HG02885 (cell line): Measurements from ENCODE around the gene SLC2A9.

Experiments
- ATAC-seq: cut with Tn5 transposase; IDR thresholded peaks from one replicate; pipeline ENCODE4 v1.9.1; 2021; ENCODE audit warnings: mild to moderate bottlenecking; ENCODE audit not compliant: unreplicated experiment, poor library complexity

The SLC2A9 gene

DNA sequence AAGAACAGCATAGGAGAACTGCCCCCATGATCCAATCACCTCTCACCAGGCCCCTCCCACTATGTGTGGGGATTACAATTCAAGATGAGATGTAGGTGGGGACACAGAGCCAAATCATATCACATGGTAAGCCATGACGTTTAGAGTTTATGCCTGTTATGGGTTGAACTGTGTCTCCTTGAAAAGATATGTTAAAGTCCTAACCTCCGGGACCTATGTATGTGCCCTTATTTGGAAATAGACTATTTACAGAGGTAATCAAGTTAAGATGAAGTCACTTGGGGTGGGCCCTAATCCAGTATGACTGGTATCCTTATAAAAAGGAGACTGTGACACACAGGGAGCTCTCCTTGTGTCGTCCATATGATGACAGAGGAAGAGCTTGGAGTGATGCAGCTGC lies 25.2 kb upstream of the SLC2A9 start:
- ATAC-seq: no peak

DNA sequence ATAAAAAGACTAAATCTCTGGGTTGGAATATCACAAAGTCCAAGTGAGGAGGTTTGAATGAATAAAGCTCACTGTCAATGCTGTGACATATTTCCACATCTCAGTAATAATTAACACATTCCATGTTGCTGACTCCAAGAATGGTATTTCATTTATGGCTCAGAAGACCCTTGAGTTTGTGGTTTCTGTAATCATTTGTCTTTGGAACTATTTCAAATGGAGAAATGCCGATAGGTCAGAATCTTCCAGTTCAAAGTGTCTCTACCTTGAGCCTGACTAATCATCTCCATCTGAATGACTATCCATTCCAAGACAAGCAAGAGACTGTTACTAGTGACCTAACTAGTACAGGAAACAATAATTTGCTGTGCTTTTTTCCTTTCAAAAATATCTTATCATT lies 24.2 kb upstream of the SLC2A9 start:
- no peak for ATAC-seq

DNA sequence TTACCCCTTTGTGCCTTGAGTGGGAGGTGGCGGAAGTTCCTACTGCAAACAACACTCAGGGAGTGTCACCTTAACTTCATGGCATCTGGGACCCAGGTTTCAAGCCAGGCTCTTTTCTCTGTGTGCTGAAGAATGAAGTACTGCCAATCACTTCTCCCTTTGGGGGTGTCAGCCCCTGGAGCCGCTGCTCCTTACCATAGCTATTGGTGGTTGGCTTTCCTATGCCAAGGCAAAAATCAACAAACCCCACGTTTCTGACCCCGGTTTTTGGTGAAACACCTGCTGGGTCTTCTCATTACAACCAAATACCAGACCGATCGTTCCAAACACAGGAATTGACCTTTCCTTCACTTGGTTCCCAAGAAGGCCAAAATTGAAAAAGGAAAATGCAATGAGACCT lies 19.7 kb upstream of the SLC2A9 start:
- ATAC-seq: no peak

DNA sequence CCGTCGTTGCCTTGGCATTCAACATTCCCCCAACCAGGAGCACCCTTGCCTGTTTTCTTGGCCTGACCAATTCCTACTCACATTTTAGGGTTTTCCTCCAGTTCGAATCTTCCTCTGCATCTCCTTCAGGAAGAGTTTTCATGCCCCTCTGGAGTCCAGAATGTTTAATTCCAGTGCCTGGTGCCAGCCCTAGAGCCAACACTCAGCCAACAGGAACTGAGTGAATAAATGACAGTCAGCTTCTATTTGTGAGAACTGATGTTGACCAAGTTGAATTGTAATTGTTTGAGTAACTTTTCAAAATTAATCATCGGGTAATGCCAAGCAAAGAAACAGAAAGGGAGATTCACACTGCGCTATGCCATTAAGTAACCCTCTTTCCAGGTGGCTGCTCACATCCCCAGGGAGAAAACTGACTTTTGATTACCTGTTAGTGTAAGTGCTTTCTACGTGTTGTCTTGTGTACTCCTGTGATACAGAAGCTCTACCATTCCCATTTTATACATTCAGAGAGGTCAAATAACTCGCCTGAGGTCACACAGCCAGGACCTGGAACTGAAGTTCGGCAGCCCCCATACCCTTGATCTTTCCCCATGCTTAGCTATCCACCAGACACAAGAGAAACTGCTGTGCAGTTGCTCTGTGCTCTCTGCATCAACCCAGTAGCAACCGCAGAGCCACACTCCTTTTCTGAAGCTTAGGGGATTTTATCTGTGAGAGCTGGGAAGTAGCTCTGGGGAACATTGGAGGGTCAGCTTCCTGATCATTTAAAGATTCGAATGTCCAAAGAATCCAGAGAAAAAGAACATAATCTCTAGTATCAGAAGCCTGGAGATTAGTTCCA lies 19.0 kb upstream of the SLC2A9 start:
- ATAC-seq: no peak

DNA sequence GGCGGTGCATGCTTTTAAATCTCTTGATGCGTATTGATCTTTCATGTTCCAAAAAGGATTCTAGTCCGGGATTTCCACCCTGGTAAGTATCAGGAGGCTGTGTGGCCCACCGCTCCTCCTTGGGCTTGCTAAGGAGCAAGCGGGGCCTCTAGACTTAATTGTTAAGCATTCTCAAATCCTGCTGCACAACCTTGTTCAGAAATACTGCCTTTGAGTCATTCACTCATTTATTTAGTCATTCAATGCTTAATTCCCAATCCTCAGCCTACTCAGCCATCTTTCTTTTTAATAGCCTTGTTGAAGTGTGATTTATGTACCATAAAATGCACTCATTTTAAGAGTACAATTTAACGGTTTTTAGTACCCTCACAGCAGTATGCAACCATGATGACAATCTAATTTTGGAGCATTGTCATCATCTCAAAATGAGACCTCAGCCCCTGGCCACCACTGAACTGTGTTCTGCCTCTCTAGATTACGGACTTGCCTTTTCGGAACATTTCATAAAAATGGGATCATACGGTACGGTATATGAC lies 15.6 kb upstream of the SLC2A9 start:
- ATAC-seq: no peak

DNA sequence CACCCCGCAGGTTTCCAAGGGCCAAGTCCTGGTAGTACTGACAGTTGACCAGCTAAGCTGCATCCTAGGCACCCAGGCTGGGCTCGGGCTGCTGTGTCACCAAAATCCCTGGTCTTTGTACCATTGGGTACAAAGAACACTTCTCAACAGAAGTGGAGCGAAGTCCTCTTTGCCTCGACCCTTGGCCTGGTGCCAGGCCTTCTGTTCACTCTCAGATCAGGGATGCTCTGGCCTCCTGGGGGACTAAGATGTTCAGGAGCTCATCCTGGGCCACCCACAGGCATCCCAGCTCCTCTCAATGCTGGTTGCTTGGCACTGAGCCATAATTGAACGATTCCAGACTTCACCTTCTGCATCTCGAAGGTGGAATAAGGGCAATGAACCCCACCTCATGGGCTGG lies 13.8 kb upstream of the SLC2A9 start:
- ATAC-seq: no peak

DNA sequence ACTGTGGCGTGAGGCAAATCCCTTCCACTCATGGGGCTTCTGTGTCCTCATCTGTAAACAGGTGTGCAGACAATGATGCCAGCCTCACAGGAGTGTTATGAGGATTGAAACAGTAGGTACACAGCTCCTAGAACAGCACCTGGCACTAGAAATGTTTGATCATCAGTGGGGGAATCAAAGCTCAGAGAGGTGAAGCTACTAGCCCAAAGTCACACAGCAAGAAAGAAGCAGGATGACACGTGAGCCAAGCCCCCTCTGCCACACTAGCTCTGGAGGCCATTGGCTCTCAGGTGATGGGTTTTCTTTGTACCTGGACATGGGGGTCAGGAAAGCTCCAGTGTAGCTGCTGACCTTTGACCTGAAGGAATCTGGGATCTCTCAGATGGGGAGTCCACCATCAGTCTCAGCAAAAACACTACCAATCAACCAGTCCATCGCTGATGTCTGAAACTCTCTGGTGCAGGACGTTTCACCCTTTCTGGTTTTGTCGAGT lies 13.4 kb upstream of the SLC2A9 start:
- no peak for ATAC-seq

DNA sequence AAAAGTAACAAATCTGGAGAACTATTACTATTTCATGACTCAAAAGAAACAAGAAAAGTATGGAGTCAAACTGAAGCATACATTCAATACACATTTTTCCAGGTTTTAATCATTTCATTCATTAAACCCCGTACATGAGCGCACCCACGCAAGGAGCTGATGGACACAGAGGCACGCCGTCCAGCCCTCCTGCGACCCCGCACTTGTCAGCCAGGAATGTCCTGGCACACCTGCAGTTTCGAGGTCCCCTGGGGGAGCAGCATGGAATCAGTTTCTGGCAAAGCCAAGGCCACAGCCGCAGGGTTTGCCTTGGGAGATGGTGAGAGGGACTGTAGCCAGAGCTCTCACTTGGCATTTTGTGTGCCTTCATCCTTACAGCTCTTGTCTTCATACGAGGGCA lies 12.8 kb upstream of the SLC2A9 start:
- no peak for ATAC-seq

DNA sequence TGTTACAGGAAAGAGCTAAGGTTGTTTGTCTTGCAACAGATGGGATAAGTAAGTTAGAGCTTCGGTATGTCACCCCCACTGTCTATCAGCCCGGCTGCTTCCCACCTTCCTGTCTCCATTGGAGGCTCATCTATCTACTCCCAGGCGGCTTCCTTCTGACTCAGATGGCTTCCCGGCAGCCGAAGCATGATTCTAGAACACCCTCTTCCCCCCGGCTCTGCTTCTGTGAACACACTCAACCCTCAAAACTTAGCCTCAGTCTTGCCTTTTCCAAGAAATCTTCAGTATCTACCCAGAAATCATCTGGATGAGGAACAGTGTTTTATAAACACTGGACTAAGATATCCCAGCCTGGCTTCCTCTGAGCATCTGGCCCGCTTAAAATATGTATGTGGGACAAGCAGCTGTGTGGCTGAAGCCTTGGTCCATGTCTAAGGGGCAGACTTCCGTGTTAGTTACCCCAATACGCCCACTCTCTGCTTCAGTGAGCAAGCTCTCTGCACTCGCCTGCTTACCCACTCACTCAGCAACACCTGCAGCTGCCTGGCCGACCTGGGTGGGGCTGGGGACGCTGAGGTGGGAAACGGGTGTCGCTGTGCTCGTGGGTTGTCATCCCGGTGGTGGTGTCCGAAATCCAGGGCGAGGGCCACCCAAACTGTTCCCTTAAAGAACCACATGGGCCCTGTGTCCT lies 12.0 kb upstream of the SLC2A9 start:
- peak; percentile 84 for ATAC-seq

DNA sequence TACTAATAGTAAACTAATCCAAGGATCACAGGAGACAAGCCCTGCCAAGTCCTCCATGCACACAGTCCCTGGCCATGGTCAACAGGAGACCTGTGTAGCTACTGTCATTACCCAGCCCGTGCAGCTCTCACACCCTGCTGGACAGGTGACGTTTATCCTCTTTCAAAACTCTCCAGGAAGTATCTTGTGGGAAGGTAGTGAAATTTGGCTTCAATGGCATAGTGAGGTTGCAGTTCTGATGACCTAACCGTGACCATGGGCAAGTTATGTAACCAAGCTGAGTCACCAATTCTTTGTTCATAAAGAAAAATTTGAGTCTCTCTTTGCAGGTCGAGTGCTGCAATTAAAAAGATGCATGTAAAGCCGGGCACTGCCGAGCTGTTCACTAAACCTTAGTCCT lies 11.3 kb upstream of the SLC2A9 start:
- ATAC-seq: no peak

DNA sequence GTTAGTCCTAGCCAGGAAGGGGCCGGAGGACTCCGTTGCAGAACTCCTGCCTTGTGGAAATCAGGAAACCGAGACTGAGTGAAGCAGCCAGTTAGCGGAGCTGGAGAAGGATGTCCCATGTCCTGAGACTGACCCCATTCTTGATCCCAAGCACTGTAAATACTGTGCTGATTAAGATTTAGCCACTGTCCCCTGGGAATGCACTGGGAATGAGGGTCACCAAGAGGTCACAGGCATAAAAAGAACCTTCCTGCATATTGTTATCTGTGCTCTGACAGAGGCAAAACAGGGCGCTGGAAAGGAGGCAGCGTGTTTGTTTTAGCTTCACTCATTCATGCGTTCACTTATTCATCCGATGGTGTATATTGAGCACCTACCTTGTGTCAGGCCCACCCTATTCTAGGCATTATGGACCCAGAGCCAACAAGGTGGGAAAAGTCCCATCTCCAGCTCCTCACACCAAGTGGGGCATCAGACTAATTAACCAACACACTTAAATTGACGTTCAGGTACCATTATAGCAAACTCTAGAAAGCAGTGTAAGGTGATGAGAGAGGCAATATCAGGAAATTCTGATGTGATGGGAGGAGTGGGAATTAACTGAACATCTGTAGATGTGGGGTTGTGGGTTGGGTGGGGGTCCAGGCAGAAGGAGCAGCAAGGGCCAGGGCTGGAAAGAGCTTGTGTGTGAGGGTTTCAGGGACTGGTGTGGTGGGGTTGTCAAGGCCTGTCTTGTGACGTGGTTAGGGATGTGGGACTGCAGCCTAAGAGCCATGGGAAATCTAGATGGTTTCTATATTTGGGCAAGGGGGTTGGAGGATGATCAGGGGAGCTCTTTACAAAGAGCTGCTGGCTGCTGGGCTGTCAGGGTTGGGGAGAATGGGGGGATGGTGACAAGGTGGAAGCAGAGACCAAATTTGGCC lies 10.6 kb upstream of the SLC2A9 start:
- no peak for ATAC-seq

DNA sequence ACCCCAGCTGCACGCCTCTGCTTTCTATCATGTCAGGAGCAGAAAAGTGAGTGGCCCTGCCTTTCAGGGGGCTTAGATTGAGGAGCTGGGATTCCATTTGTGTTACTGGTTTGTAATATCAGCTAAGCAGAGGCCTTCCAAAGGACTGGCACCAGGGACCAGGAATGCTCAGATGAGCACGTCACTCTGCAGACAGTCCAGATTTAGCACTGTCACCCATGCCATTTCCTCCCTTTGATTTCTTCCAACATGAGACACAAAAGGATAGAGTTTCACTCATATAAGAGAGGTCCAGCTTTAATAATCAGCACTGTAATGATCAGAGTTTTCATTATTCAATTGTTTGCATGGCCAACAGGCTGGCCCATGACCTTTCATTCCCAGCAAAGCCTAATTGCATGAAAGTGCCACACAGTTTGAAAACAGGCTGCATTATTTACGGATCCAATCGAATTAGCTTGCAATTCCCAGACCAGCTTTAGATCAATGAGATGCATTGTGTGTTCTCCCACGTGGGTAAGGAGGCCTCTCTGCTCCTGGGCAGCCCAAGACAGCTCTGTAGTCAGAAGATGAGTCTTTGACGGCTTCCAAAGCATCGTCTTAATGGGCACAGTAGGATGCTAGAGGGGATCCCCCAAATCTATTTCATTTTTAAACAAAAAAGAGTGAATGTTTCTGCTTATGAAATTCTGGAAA lies 9.8 kb upstream of the SLC2A9 start:
- ATAC-seq: no peak

DNA sequence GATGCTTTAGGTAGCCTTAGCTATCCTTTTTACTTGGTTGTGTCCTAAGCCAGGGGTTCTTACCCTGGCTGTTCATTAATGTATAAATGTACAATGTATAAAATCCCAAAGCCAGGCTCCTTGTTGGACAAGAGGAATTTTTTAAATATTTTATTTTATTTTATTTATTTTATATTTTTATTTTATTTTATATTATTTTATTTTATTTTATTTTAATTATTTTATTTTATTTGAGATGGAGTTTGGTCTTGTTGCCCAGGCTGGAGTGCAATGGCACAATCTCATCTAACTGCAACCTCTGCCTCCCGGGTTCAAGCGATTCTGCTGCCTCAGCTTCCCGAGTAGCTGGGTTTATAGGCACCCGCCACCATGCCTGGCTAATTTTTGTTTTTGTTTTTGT lies 8.1 kb upstream of the SLC2A9 start:
- ATAC-seq: no peak

DNA sequence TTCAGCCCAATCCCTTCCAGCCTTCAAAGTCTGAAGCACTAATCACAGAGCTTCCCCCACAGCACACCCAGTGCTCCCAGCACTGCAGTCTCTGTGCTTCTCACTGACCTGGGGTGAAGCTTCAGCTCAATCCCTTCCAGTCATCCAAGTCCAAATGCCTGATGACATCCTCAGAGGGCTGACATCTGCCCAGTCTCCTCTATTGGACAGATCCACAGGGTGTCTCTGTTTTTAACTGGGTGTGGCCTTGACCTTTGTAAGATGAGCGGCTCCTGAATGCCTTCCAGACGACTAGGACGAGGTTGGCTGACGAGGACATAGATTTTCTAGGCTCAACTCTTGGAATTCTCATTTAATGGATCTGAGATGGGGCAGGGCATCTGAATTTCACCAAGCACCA lies 7.6 kb upstream of the SLC2A9 start:
- no peak for ATAC-seq

DNA sequence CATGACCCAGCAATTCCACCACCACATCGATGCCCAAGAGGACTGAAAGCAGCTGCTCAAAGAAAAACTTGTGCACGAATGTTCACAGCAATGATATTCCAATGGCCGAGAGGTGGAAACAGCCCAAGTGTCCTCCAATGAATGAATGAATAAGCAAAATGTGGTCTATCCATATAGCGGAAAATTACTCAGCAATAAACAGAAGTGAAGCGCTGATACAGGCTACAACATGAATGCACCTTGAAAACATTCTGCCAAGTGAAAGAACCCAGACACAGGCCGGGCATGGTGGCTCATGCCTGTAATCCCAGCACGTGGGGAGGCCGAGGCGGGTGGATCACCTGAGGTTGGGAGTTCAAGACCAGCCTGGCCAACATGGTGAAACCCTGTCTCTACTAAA lies 5.2 kb upstream of the SLC2A9 start:
- ATAC-seq: no peak

DNA sequence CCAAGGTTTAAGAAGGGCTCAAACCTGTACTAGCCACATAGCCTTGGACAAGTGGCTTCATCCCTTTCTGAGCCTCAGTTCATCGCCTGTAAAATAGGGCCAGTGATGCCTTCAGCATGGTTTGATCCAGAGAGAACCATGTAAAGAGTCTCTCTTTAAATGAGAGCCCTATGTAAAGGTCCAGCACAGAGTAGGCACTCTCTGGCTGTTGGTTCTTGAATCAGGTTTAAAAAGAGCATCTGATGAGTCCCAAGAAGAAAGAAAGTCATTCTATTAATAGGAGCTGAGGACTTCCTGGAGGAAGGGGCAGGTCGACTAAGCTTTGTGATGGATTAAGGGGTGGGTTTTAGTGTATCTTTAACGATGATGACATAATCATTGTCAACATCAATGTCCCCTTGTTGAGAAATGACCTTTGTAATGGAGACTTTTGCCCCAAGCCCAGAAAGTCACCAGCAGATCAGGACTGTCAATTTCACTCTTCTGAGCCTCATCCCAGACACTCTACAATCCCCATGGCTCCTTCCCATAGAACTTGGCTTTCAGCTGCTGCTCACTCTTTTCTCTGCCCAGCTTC lies 4.0 kb upstream of the SLC2A9 start:
- no peak for ATAC-seq

DNA sequence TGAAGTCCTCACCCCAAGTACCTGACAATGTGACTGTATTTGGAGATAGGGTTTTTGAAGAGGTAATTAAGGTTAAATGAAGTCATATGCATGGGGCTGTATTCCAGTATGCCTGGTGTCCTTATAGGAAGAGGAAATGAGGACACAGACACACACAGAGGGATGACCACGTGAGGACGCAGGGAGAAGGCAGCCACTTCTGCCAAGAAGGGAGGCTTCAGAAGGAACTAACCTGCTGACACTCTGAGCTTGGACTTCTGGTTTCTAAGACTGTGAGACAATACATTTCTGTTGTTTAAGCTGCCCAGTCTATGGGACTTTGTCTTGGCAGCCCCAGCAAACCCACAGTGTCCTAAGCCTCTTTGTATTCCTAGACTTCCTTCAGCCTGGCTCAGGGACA lies 3.0 kb upstream of the SLC2A9 start:
- no peak for ATAC-seq

DNA sequence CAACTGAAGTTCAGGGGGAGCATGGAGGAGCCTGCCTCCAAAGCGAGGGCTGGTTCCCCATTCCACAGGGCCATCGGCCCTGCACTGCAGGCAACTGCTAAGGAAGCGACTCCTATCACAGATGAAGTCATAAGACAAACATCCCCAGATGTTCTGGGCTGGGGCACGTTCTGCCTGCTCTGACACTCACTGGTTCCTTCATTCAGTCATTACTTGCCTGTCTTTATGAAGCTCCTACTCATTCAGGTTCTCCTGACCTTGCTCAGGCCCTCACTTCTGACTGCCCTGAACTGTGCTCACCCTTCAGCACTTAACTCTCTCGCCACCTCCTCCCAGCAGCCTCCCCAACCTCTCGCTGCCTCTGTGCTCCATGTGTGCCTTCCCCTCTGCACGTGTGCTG lies 2.5 kb upstream of the SLC2A9 start:
- no peak for ATAC-seq

DNA sequence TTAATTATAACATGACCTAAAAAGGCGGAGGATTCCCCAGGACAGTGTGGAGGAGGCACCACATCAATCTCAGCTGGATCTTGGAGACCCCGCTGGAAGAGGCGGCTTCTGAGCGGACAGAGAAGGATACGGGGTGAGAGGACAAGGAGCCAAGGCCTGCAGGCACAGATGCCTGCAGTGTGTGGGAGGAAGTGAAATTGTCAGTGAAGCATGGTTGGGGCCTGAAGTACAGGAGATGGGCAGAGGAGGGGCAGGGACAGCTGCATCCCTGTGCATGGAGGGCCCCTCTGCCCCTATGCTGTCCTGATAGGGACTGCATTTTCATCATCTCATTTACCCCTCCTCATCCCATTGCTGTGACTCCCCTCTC lies 1.7 kb upstream of the SLC2A9 start:
- peak; percentile 27 for ATAC-seq
